ENCODE data around the gene CDH16. TPM values are rescaled to one million over a fixed set of nuclear protein-coding genes. Genes with fewer than 3 reads are reported as not detected.

The CDH16 gene
- total and polyA plus RNA-seq, 2 of the 13 experiments (the other 11 are each of a cell fraction or from before 2014, with no cell fraction given), result 2.7 to 3.9 TPM

DNA sequence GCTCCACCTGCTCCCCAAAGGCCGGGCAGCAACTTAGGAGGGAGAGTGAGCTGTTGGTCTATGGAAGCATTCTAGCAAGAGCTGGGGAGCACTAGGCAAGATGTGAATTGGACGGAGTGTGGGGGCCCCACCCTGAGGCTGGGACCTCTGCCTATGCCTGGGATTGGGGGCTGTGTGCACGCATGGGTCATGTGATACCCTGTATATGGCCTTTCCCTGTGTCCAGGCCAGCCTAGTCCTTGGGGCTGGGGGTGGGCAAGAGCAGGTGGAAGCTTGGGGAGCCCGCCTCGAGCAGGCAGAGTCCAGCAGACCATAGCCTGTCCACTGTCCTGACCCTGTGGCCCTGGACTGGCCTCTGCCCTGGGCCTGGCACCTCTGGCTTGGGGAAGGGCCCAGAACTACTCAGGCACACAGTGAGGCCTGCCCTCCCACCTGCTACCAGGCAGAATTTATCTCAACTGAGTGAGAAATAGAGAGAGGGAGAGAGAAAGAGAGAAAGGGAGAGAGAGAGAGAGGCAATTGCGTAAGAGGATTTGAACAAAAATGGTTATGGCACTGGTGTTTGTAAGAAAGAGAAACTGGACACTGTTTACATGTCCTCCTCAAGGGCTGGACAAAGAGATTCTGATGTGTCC lies 19.3 kb downstream of the CDH16 start (continued):
- no peak for TF ChIP-seq CBX2 (IDR thresholded peaks at IDR 0.05; ENCODE audit: low read depth, low read length)
- TF ChIP-seq CBX2 (CRISPR knock-in tag; IDR thresholded peaks at IDR 0.05; ENCODE audit: low read depth), result no peak
- peak; percentile 38; the same call in 1 of the 2 replicates for TF ChIP-seq CHD4 (IDR thresholded peaks at IDR 0.05; ENCODE audit: borderline replicate concordance, low read length)
- TF ChIP-seq, protein P1, sequence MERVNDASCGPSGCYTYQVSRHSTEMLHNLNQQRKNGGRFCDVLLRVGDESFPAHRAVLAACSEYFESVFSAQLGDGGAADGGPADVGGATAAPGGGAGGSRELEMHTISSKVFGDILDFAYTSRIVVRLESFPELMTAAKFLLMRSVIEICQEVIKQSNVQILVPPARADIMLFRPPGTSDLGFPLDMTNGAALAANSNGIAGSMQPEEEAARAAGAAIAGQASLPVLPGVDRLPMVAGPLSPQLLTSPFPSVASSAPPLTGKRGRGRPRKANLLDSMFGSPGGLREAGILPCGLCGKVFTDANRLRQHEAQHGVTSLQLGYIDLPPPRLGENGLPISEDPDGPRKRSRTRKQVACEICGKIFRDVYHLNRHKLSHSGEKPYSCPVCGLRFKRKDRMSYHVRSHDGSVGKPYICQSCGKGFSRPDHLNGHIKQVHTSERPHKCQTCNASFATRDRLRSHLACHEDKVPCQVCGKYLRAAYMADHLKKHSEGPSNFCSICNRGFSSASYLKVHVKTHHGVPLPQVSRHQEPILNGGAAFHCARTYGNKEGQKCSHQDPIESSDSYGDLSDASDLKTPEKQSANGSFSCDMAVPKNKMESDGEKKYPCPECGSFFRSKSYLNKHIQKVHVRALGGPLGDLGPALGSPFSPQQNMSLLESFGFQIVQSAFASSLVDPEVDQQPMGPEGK (CRISPR knock-in tag; IDR thresholded peaks at IDR 0.05), result peak; percentile 55; the same call in 1 of the 2 replicates
- TF ChIP-seq SALL1 (CRISPR knock-in tag; IDR thresholded peaks at IDR 0.05), result 0 out of 2 replicates have a peak, but pooled peaks have one; percentile 23
- TF ChIP-seq ETV5 (CRISPR knock-in tag; IDR thresholded peaks at IDR 0.05; ENCODE audit: borderline replicate concordance), result 0 out of 2 replicates have a peak, but pooled peaks have one; percentile 6
- no peak for TF ChIP-seq TERF1 (CRISPR knock-in tag; IDR thresholded peaks at IDR 0.05)
- no peak for TF ChIP-seq ZSCAN29 (CRISPR knock-in tag; conservative IDR thresholded peaks at IDR 0.05)
- TF ChIP-seq KIAA2018 (CRISPR knock-in tag; IDR thresholded peaks at IDR 0.05; ENCODE audit: borderline replicate concordance), result no peak
- TF ChIP-seq KLF12 (CRISPR knock-in tag; IDR thresholded peaks at IDR 0.05; ENCODE audit: borderline replicate concordance), result 0 out of 2 replicates have a peak, but pooled peaks have one; percentile 50
- no peak for TF ChIP-seq MTERF4 (CRISPR knock-in tag; IDR thresholded peaks at IDR 0.05)
- TF ChIP-seq HMG20B (CRISPR knock-in tag; conservative IDR thresholded peaks at IDR 0.05), result 0 out of 2 replicates have a peak, but pooled peaks have one; percentile 17
- TF ChIP-seq CEBPB (IDR thresholded peaks at IDR 0.05; ENCODE audit: borderline replicate concordance, low read depth, low read length), result peak; percentile 88
- TF ChIP-seq BCL6 (CRISPR knock-in tag; IDR thresholded peaks at IDR 0.05), result 0 out of 2 replicates have a peak, but pooled peaks have one; percentile 6
- TF ChIP-seq, protein P2, sequence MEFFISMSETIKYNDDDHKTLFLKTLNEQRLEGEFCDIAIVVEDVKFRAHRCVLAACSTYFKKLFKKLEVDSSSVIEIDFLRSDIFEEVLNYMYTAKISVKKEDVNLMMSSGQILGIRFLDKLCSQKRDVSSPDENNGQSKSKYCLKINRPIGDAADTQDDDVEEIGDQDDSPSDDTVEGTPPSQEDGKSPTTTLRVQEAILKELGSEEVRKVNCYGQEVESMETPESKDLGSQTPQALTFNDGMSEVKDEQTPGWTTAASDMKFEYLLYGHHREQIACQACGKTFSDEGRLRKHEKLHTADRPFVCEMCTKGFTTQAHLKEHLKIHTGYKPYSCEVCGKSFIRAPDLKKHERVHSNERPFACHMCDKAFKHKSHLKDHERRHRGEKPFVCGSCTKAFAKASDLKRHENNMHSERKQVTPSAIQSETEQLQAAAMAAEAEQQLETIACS (CRISPR knock-in tag; IDR thresholded peaks at IDR 0.05), result no peak

Data from HepG2 (cell line).